Stimulated activated CD4-positive, alpha-beta T cell treated with anti-CD3 and anti-CD28 coated beads, Interleukin-1b, Interleukin-23, amount 100 ng/mL, for 24 hours (primary cell): ENCODE measurements around the gene SELENOS.
"Not testable (repeated sequence)": the region's sequence is repeated elsewhere in the genome, so short reads cannot be mapped to it uniquely, and the experiment has no call there.

Source experiments
- DNase-seq, 4 experiments: peaks; one replicate each; pipeline ENCODE4 v3.0.0-alpha.2; 2020; ENCODE audit warnings: low read depth in 4 of 4, low spot score in 1 of 4

Gene SELENOS

DNA sequence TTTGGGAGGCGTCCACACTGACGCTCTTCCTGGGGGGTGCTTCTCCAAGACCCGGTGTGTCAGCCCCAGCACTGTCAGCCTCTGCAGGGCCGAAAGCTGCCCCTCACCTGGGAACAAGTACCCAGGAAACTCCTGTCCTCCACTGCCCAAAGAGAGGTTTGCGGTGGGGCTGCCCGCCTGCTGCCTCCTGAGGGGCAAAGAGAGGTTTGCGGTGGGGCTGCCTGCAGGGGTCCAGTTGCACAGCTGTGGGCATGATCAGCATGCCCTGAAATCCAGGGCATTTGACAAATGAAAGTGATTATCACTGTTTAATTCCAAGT, 32.8 kb upstream of the SELENOS start:
- no peak for DNase-seq

DNA sequence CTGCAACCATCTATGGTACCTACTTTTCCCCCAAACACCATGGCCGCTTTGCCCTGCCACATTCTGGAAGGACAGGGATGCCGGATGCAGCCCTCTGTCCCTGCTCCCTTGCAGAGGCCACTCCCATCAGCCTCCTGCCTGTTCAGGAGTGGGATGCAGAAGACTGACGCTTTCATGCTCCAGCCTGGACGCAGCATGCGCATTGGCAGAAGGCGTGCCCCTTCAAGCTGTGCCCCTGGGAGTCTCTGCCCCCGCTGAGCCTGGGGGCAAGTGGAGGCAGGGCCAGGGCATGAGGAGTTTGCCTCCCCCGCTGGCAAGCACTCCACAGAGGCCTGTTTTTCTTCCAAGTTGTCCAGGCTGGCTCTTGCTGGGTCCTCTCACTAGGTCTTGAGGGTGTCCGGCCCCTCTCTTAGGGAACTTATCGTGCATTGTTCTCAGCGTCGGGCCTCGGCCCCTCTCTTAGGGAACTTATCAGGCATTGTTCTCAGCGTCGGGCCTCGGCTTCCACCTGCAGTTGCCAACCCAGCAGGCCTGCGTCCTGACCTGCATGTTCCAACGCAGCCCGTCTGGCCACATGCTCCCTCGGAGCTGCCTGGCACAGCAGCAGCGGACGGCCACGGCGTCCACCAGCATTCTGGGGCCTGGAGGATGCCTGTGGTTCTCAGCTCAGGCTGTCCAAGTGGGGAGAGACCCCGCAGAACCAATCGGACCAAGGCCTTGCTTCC, 32.3 kb upstream of the SELENOS start:
- no peak for DNase-seq

DNA sequence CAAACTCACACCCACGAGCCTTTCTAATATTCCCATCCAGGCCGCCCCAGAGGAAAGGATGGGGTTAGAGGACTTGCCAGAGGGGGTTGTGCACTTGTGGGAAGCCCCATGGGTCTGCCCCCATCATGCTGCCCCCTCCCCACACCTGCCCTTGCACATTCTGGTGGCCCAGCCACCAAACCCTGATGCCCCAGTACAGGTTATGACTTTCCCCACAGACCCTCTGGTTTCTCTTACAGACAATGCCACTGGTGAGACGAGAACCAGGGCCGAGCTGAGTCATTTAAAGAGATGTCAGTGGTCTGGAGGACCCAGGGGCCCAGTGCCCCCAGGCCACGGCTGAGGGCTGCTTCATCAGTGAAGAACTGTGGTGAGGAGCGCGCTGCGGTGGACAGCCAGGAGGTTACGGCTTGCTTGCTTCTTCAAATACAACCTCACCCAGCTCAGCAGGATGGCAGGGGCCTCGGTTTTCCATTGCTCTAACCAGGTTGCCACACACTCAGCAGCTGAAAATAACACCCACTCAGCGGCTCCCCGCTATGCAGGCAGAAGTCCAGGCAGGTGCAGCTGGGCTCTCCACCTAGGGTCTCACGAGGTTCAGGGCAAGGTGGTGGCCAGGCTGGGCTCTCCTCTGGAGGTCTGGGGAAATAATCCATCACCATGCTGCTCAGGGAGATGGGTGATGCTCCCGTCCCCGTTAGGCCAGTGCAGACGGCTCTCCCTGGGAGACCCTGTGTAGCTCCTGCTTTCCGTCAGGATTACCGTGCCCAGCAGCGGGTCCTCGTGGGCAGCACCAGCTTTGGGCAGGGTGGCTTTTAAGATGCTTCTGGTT, 31.5 kb upstream of the SELENOS start:
- DNase-seq = no peak

DNA sequence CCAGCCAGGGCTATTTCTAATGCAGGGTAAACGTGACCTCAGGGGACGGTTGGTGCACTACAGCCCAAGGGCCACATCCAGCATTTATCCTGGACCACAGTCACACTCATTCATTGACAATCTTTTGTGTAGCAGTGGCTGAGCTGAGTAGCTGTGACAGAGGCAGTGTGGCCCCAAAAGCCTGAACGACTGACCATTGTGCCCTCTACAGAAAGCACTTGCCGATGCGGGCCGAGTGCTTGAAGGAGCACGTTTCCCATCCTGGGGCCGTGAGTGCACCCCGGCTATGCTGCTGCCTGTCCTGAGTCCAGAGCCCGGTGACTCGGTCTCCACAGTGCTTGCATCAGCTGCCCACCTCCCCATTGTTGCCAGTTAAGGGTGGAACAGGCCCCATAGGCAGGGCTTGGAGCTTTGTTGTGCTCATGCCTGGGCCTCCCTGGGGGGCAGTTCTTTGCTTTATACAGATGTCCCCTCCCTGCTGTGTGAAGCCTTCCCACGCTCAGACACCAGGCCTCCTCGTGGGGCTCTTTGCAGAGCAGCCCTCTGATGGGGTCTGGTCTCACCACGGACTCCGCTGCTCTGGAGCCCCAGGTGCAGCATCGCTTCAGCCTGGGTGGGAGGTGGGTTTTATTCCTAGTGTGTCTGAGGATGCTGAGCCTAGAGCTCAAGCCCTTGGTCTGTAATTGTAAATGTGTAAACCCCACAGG, 30.8 kb upstream of the SELENOS start:
- no peak for DNase-seq

DNA sequence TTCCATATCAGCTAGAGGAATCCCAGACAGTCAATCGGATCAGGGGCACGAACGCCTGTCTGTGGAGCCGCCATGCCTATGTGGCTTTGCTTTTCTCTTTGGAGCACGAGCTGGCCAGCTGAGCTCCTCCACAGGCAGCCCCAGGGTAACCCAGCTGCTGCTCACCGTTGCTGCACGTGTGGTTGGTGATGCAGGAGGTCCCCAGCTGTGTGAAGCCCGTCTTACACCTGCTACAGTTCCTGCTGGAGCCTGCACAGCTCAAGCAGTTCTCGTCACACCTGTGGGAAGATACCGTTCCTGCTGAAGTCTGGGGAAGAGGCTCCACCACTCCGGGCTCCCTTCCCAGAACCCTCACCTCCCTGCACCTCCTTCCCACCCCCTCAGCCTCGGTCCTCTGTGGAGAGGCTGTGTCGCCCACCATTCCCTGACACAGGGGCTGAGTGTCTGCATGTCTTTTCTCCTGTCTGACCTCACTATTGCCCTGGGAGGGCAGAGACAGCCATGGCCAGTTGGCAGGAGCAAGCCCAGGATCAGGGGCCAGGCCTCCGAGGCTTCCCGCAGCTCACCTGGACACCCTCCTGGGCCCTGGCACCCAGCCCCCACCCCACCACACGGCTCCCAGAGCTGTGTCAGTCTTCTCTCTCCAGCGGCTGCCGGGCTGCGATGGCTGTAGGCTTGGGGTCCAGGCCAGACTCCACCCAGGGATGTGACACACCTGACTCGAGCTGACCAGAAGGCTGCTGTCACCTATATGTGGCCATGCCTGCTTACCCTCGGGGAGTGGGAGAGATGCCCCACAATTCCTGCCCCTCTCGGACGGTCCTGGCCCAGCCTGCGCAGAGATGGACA, 30.0 kb upstream of the SELENOS start:
- DNase-seq = no peak

- no peak for DNase-seq
These were observed 29.2 kb upstream of the SELENOS start for GRCh38 chr15:101306341-101307047.

DNA sequence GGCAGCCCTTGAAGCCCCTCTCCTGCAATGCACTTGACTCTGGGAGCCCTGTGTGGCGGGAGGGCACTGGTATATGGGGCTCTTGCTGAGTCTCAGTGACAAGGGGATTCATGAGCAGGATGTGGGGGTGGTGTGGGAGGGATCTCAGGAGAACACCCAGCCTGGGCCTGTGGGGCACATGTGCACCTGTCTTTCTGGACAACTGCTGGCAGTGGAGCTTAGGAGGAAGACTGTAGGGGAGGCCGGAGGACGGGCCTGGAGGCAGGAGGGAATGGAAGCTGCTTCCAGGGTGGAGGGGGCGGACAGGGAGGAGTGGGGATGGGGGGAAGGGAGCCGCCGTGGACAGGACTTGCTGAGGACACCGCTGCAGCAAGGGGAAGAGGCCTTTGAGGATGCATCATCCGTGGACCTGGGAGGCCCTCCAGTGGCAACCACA, 28.6 kb upstream of the SELENOS start:
- DNase-seq = no peak

- DNase-seq = no peak
These were observed 26.1 kb upstream of the SELENOS start for GRCh38 chr15:101303408-101303807.

- no peak for DNase-seq
These were observed 19.4 kb upstream of the SELENOS start for GRCh38 chr15:101296418-101297405.

DNA sequence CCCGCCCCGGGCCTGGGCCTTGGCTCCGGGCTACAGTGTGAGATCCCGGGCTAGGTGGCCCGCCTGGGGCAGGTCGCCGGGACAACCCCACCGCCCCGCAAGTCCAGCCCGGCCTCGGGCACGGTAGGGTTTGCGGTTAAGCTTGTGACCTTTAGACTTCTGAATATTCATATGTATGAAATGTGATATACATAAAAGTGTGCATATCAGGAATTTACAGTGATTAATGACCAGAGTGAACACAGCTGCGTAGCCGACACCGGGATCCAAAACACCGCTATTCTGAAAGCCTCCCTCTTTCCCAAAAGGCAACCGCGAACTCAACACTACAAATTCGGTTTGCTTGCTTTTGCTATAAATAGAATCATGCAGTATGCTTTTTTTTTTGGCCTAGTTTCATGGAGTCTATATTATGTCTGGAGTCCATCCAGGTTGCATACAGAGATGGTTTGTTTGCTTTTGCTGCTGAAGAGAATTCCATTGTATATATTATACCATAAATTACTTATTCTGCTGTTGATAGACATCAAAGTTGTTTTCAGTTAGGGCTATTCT, 18.4 kb upstream of the SELENOS start:
- no peak for DNase-seq

GRCh38 chr15:101294731-101295606, 17.7 kb upstream of the SELENOS start, which contains the start of gene SNRPA1:
SNRPA1 (minus strand) TSS chr15:101295248; CDS start chr15:101295178, 70 bp downstream.
- DNase-seq = peak; percentile 96 to 97 (median 96)

GRCh38 chr15:101293122-101293521, 15.8 kb upstream of the SELENOS start:
- no peak for DNase-seq

- no peak for DNase-seq
These were observed 11.7 kb upstream of the SELENOS start for GRCh38 chr15:101288905-101289513.

- not testable (repeated sequence) for DNase-seq
These were observed 10.1 kb upstream of the SELENOS start for GRCh38 chr15:101287342-101287741.

DNA sequence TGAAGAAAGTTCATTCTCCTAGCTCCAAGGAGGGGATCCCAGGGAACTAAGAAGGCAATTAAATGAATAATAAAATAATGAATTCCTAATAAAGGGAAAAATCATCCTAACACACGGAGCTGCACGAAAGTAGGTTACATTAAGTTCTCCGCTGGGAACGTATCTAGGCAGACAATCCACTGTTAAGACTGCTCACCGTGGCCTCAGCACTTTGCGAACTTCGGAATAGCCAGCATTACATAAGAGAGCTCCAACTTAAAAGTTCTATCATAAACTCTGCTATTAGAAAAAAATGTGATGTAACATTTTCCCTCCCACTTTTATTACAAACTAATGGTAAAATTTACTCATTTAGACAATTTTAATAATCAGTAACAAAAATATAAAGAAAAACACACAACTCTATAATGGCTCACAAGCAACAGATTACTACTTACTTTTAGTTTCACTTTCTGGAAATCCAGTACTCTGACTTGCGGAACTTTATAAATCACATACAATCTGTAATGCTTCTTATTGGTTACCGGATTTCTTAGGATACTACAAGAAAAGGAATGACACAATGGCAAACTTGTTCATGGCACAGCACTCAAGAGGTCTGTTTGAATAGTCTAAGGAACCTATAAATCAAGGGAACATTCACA, 9.3 kb upstream of the SELENOS start:
- no peak for DNase-seq

- DNase-seq = no peak
These were observed 6.6 kb upstream of the SELENOS start for GRCh38 chr15:101283931-101284330.

- no peak for DNase-seq
These were observed 2.7 kb upstream of the SELENOS start for GRCh38 chr15:101280007-101280406.
